ENCODE data around the gene CC2D1A. TPM values are rescaled to one million over a fixed set of nuclear protein-coding genes. Genes with fewer than 3 reads are reported as not detected.

Gene CC2D1A
- total RNA-seq, 2 experiments from 2014 or later = 16.4 to 16.9 TPM

GRCh38 chr19:13888281-13888680, 17.7 kb upstream of the CC2D1A start:
- Histone ChIP-seq H3K27me3 (ENCODE audit: control insufficient read depth in 1 of 2, insufficient read depth in 2 of 2, low read length in 2 of 2) (no peaks in the 10 kb centered on the region), H3K9me3 (ENCODE audit: control insufficient read depth in 1 of 2, insufficient read depth in 1 of 2, low read length in 2 of 2) (no peaks in the 10 kb centered on the region), H3K4me3 (ENCODE audit: low read length) (no peak overlapping the region), H3K36me3 (ENCODE audit: insufficient read depth, low read length) (no peaks in the 10 kb centered on the region), H3K27ac (ENCODE audit: low read depth in 1 of 2, low read length in 2 of 2) (no peak overlapping the region), H3K4me1 (ENCODE audit: insufficient read depth, low read length) (peaks cover 39% of the 10 kb centered on the region)
- peaks cover 8% of the 10 kb centered on the region for H3K4me1 Mint-ChIP-seq (ENCODE audit: low read depth)
- no peaks in the 10 kb centered on the region for H3K27me3 Mint-ChIP-seq
- no peak overlapping the region for H3K27ac Mint-ChIP-seq
- H3K36me3 Mint-ChIP-seq (ENCODE audit: low read depth) = no peaks in the 10 kb centered on the region
- CTCF ChIA-PET = no interaction called here
- no peaks in the 10 kb centered on the region for H3K9me3 Mint-ChIP-seq
- no peak for DNase-seq
- ATAC-seq (ENCODE audit: poor library complexity) = no peak
- TF ChIP-seq, protein P1, sequence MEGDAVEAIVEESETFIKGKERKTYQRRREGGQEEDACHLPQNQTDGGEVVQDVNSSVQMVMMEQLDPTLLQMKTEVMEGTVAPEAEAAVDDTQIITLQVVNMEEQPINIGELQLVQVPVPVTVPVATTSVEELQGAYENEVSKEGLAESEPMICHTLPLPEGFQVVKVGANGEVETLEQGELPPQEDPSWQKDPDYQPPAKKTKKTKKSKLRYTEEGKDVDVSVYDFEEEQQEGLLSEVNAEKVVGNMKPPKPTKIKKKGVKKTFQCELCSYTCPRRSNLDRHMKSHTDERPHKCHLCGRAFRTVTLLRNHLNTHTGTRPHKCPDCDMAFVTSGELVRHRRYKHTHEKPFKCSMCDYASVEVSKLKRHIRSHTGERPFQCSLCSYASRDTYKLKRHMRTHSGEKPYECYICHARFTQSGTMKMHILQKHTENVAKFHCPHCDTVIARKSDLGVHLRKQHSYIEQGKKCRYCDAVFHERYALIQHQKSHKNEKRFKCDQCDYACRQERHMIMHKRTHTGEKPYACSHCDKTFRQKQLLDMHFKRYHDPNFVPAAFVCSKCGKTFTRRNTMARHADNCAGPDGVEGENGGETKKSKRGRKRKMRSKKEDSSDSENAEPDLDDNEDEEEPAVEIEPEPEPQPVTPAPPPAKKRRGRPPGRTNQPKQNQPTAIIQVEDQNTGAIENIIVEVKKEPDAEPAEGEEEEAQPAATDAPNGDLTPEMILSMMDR (IDR thresholded peaks at IDR 0.05) = no peak
- no peak overlapping the region for H3K4me3 Mint-ChIP-seq
- POLR2A ChIA-PET = no interaction called here
- intact Hi-C loops (cut with DNase I, micrococcal nuclease) = loop anchor here (5.0 to 10.0 kb wide), 2 partner anchors 44 to 587 kb away; partner anchors contain the start of gene PTGER1 (in 1 of the 2)

- H3K4me3 Mint-ChIP-seq = no peak overlapping the region
- H3K4me1 Mint-ChIP-seq (ENCODE audit: low read depth) = no peaks in the 10 kb centered on the region
- intact Hi-C loops (cut with DNase I, micrococcal nuclease) = no loop called here
- no peak for ATAC-seq (ENCODE audit: poor library complexity)
- DNase-seq = no peak
- POLR2A ChIA-PET = no interaction called here
- H3K27ac Mint-ChIP-seq = no peak overlapping the region
- Histone ChIP-seq H3K27me3 (ENCODE audit: control insufficient read depth in 1 of 2, insufficient read depth in 2 of 2, low read length in 2 of 2) (no peaks in the 10 kb centered on the region), H3K27ac (ENCODE audit: low read depth in 1 of 2, low read length in 2 of 2) (no peak overlapping the region), H3K9me3 (ENCODE audit: control insufficient read depth in 1 of 2, insufficient read depth in 1 of 2, low read length in 2 of 2) (no peaks in the 10 kb centered on the region), H3K4me1 (ENCODE audit: insufficient read depth, low read length) (peaks cover 23% of the 10 kb centered on the region), H3K4me3 (ENCODE audit: low read length) (no peak overlapping the region), H3K36me3 (ENCODE audit: insufficient read depth, low read length) (no peaks in the 10 kb centered on the region)
- CTCF ChIA-PET = no interaction called here
- H3K36me3 Mint-ChIP-seq (ENCODE audit: low read depth) = no peaks in the 10 kb centered on the region
- no peaks in the 10 kb centered on the region for H3K9me3 Mint-ChIP-seq
- H3K27me3 Mint-ChIP-seq = no peaks in the 10 kb centered on the region
- TF ChIP-seq, protein P1 (IDR thresholded peaks at IDR 0.05) = no peak
Measured at GRCh38 chr19:13890136-13890535, 15.9 kb upstream of the CC2D1A start.

- Histone ChIP-seq H3K9me3 (ENCODE audit: control insufficient read depth in 1 of 2, insufficient read depth in 1 of 2, low read length in 2 of 2) (no peaks in the 10 kb centered on the region), H3K4me1 (ENCODE audit: insufficient read depth, low read length) (peaks cover 1% of the 10 kb centered on the region), H3K36me3 (ENCODE audit: insufficient read depth, low read length) (no peaks in the 10 kb centered on the region), H3K27ac (ENCODE audit: low read depth in 1 of 2, low read length in 2 of 2) (no peak overlapping the region), H3K27me3 (ENCODE audit: control insufficient read depth in 1 of 2, insufficient read depth in 2 of 2, low read length in 2 of 2) (no peaks in the 10 kb centered on the region), H3K4me3 (ENCODE audit: low read length) (no peak overlapping the region)
- POLR2A ChIA-PET = no interaction called here
- CTCF ChIA-PET = no interaction called here
- Mint-ChIP-seq H3K4me1 (ENCODE audit: low read depth) (no peaks in the 10 kb centered on the region), H3K27me3 (no peaks in the 10 kb centered on the region), H3K9me3 (no peaks in the 10 kb centered on the region), H3K27ac (no peak overlapping the region), H3K36me3 (ENCODE audit: low read depth) (no peaks in the 10 kb centered on the region), H3K4me3 (no peak overlapping the region)
- intact Hi-C loops (cut with DNase I, micrococcal nuclease) = no loop called here
- DNase-seq (no peak), ATAC-seq (ENCODE audit: poor library complexity) (no peak)
- TF ChIP-seq, protein P1 (IDR thresholded peaks at IDR 0.05) = no peak
Measured at GRCh38 chr19:13892870-13893269, 13.1 kb upstream of the CC2D1A start.
